Epithelial cell of esophagus (primary cell): ENCODE results near the gene MYZAP.
A peak's percentile ranks its signal among the peaks of the same experiment; 100 is the strongest.
"Not testable (repeated sequence)": the region's sequence is repeated elsewhere in the genome, so short reads cannot be mapped to it uniquely, and the experiment has no call there.

ENCODE experiments used
- DNase-seq: peaks from one replicate; pipeline ENCODE4 v3.0.0; 2010; ENCODE audit warnings: low read depth
- H3K4me3 ChIP-seq: 2 replicates; pipeline ENCODE4 v1.5.1; 2011; ENCODE audit warnings: mild to moderate bottlenecking, low read length, control low read depth
- TF ChIP-seq, protein P1 (sequence below): IDR thresholded peaks from 2 replicates; pipeline ENCODE4 v1.5.1; 2011; ENCODE audit warnings: low read depth, mild to moderate bottlenecking, low read length, control low read depth, inconsistent platforms; ENCODE audit not compliant: insufficient read depth; ENCODE audit errors: missing control alignments

MYZAP gene

DNA sequence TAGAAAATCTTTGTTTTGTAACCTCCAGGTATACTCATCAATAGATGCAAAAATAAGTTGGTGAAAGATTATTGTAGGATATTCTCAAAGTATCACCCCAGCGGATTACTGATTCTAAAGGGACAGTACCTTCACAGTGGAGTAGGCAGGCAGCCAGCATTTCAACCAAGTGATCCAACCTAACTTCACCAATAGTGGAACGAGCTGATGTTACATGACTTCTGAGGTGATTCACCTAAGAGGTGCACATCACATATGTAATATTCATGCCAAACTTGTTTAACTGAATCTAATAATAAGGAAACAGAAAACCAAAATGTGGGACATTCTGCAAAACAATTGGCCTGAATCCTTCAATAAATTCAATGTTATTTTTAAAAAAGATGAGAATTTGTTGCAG is 14.3 kb downstream of the MYZAP start:
- peak; percentile 71 for DNase-seq
- TF ChIP-seq, protein P1, sequence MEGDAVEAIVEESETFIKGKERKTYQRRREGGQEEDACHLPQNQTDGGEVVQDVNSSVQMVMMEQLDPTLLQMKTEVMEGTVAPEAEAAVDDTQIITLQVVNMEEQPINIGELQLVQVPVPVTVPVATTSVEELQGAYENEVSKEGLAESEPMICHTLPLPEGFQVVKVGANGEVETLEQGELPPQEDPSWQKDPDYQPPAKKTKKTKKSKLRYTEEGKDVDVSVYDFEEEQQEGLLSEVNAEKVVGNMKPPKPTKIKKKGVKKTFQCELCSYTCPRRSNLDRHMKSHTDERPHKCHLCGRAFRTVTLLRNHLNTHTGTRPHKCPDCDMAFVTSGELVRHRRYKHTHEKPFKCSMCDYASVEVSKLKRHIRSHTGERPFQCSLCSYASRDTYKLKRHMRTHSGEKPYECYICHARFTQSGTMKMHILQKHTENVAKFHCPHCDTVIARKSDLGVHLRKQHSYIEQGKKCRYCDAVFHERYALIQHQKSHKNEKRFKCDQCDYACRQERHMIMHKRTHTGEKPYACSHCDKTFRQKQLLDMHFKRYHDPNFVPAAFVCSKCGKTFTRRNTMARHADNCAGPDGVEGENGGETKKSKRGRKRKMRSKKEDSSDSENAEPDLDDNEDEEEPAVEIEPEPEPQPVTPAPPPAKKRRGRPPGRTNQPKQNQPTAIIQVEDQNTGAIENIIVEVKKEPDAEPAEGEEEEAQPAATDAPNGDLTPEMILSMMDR: no peak
- no peak overlapping the region for H3K4me3 ChIP-seq

DNA sequence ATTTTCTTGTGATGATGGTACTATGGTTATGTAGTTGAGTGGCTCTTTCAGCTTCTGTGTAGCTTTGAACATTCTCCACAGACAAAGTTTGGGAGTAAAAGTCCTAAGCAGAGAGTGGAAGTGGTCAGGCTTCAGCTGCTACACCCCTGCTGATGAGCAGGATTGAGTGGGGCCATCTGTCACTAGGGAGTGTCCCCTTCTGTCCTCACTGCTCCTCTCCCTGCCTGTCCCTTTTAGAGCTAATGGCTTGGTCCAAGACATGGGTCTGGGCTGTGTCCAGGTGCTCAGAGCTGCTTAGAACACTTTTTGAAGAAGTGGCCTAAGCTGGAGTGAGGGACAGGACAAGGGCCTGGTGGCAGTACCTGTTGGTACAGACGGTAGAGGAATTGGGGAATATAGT is 15.1 kb downstream of the MYZAP start:
- TF ChIP-seq, protein P1: no peak
- no peak overlapping the region for H3K4me3 ChIP-seq
- no peak for DNase-seq

DNA sequence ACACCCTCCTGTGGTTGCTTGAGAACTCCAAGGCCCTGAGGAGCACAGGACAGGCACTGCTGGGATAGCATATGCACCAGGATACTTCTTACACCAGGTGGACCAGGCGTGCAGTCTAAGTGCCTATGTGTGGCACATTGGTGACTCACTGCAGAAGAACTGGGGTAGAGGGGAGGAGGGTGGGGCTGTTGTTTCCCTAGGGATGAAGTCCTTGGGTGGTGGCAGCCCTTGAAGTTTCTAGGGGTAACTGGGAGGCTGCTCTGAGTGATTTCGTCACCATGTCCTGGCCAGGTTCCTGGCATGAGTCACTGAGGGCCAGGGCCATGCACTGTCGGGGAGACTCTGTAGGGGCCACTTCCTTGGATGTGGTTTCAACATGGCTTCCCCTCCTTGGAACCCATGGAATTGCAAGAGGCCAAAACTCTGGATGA is 15.9 kb downstream of the MYZAP start:
- no peak overlapping the region for H3K4me3 ChIP-seq
- DNase-seq: peak; percentile 90
- TF ChIP-seq, protein P1: peak; percentile 19

DNA sequence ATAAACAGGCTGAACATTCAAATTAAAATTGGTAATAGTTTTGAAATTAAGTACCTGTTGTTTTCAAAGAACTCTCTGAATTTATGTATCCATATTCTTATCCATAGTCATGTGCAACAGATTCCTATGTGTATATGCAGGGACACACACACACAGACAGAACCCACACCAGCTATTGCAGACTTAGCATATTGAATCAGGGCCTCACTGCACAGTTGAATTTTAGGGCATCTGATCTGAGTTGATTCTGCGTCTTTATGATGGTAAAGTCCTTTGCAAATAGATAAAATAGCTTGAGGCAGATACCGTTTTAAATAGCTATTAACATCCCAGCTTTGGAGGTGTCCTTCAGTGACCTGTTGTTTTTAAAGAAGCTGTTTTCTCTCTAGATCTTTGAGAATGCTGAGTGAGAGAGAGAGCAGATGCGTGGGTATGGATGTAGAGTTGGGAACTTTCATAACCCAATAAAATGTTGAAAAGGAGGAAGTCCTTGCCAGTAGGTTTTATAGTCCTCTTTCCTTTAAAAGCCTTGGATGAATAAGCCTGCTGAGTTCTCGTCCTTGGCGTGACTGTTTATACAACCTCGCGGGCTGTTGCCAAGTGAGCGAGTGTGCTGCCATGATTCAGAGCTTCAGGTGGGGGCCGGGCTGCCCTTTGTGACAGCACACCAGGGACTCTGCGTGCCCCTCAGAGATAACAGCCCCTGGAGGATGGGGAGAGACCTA is 18.3 kb downstream of the MYZAP start:
- H3K4me3 ChIP-seq: no peak overlapping the region
- DNase-seq: peak; percentile 85
- TF ChIP-seq, protein P1: no peak

DNA sequence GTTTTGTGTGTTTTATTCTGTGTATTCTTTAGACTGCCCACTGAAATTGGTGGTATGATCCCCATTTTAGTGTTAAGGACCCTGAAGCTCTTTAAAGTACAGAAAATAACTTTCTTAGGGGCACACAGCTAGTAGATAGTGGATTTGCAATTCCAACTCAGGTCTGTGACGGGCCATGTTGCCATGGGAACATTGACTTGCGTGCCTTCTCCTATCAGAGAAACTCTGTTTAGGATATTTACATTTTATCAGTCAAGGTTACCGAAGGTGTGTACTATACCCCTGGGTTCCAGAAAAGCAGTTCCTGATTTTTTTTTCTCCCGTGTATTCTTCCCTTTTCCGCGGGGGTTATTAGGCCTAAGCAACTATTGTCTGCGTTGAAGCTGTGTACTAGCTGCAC is 19.4 kb downstream of the MYZAP start:
- TF ChIP-seq, protein P1: no peak
- DNase-seq: no peak
- H3K4me3 ChIP-seq: no peak overlapping the region

DNA sequence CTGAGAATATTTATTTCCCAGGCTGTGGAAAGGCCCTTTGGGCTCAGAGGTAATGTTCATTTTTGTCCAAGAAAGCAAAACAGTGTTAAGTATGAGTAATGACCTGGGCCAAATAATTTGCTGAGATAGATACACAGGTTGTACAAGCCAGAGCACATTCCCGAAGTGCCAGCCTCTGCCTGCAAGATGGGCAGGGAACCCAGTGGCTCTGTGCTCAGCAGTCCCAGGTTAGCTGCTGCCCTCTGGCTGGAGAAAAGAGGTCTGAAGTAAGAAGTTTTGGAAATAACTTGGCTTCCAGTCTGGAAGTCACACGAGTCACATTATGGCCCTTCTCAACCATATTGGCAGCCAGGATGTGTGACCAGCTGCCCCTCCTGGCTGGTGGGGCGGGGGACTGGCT is 20.2 kb downstream of the MYZAP start:
- TF ChIP-seq, protein P1: peak; percentile 85
- DNase-seq: peak; percentile 97

DNA sequence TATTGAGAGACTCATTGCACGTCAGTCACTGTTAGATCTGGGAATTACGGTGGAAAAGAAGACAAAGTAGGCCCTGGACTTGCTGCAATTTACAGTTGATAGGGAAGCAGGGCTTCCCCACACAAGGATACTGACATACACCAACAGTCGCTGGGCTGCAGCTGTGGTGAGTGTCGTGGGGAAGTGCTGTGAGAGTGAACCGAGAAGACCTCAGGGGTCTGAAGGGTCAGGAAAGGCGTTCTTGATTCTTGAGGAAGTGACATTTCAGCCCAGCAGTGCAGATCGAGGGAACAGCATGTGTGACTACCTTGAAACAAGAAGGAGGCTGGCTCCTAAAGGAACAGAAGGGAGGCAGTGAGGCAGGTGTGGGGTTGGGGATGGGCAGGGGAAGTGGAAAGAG is 22.5 kb downstream of the MYZAP start:
- TF ChIP-seq, protein P1: no peak
- DNase-seq: no peak

More for the DNA sequence above, 20.2 kb downstream of the MYZAP start:
- no peak overlapping the region for H3K4me3 ChIP-seq

DNA sequence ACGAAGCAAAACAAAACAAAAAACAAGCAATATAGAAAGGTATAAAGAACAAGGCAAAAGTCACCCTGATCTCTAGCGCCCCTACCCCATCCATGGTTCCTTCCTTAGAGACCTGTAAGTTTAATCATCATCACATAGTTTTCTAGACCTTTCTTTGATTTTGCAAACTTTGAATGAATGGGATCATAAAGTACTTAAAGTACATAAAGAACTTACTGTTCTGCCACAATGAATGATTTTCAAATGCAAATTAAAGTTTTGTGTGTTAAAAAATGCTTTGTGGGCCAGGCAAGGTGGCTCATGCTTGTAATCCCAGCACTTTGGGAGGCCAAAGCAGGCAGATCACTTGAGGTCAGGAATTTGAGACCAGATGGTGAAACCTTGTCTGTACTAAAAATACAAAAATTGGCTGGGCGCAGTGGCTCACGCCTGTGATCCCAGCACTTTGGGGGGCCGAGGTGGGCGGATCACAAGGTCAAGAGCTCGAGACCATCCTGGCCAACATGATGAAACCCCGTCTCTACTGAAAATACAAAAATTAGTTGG is 24.3 kb downstream of the MYZAP start:
- not testable (repeated sequence) for DNase-seq, H3K4me3 ChIP-seq

More for the DNA sequence above, 22.5 kb downstream of the MYZAP start:
- H3K4me3 ChIP-seq: no peak overlapping the region
